ENCODE results near the gene ZEB2. TPM values are rescaled to one million over a fixed set of nuclear protein-coding genes. Genes with fewer than 3 reads are reported as not detected.

ZEB2 gene
- total RNA-seq, 1 donor from 2014 or later: 106 TPM

GRCh38 chr2:144396318-144396717, 123.6 kb downstream of the ZEB2 start:
- Mint-ChIP-seq H3K4me3 (no peak overlapping the region), H3K27me3 (ENCODE audit: insufficient read depth, low read depth) (no peaks in the 10 kb centered on the region), H3K36me3 (peaks cover 61% of the 10 kb centered on the region), H3K27ac (no peak overlapping the region), H3K9me3 (no peaks in the 10 kb centered on the region), H3K4me1 (no peaks in the 10 kb centered on the region)
- H3K4me2 ChIP-seq: no peak overlapping the region
- no peak overlapping the region for H3K27ac ChIP-seq
- H4K20me1 ChIP-seq (ENCODE audit: low read depth): no peaks in the 10 kb centered on the region
- peaks cover 53% of the 10 kb centered on the region for H3K36me3 ChIP-seq
- TF ChIP-seq CTCF (IDR thresholded peaks at IDR 0.05): no peak
- TF ChIP-seq EZH2phosphoT487 (IDR thresholded peaks at IDR 0.05): no peak
- no peak for TF ChIP-seq EZH2 (IDR thresholded peaks at IDR 0.05)
- H3K79me2 ChIP-seq (ENCODE audit: low read depth): no peaks in the 10 kb centered on the region
- no peaks in the 10 kb centered on the region for H3K9me3 ChIP-seq (ENCODE audit: low read depth)
- no peak overlapping the region for H3K9ac ChIP-seq
- H3K4me1 ChIP-seq: no peaks in the 10 kb centered on the region
- peaks cover 15% of the 10 kb centered on the region for H3F3A ChIP-seq (ENCODE audit: low read depth)
- no peak for DNase-seq (ENCODE audit: low spot score)
- no peak overlapping the region for H3K4me3 ChIP-seq
- H3K27me3 ChIP-seq: no peaks in the 10 kb centered on the region
- no peak overlapping the region for H2AFZ ChIP-seq (replicated peaks)

GRCh38 chr2:144390424-144391020, 129.4 kb downstream of the ZEB2 start:
- H3K27me3 Mint-ChIP-seq (ENCODE audit: insufficient read depth, low read depth): no peaks in the 10 kb centered on the region
- no peaks in the 10 kb centered on the region for H3K27me3 ChIP-seq
- no peaks in the 10 kb centered on the region for H3K79me2 ChIP-seq (ENCODE audit: low read depth)
- no peaks in the 10 kb centered on the region for H3K4me1 ChIP-seq
- H3K27ac Mint-ChIP-seq: no peak overlapping the region
- H3K4me3 ChIP-seq: no peak overlapping the region
- H3K9ac ChIP-seq: no peak overlapping the region
- DNase-seq (ENCODE audit: low spot score): no peak
- H2AFZ ChIP-seq (replicated peaks): no peak overlapping the region
- no peak overlapping the region for H3K27ac ChIP-seq
- H3F3A ChIP-seq (ENCODE audit: low read depth): peaks cover 31% of the 10 kb centered on the region
- no peaks in the 10 kb centered on the region for H3K4me1 Mint-ChIP-seq
- TF ChIP-seq EZH2phosphoT487 (IDR thresholded peaks at IDR 0.05) (no peak), EZH2 (IDR thresholded peaks at IDR 0.05) (no peak), CTCF (IDR thresholded peaks at IDR 0.05) (no peak)
- H3K36me3 ChIP-seq: peaks cover 37% of the 10 kb centered on the region
- H3K9me3 Mint-ChIP-seq: no peaks in the 10 kb centered on the region
- H3K4me2 ChIP-seq: no peak overlapping the region
- no peak overlapping the region for H3K4me3 Mint-ChIP-seq
- peaks cover 27% of the 10 kb centered on the region for H3K36me3 Mint-ChIP-seq
- no peaks in the 10 kb centered on the region for H4K20me1 ChIP-seq (ENCODE audit: low read depth)
- H3K9me3 ChIP-seq (ENCODE audit: low read depth): no peaks in the 10 kb centered on the region

- H3K4me3 Mint-ChIP-seq: no peak overlapping the region
- Histone ChIP-seq H3K79me2 (ENCODE audit: low read depth) (no peaks in the 10 kb centered on the region), H2AFZ (replicated peaks) (no peak overlapping the region), H4K20me1 (ENCODE audit: low read depth) (no peaks in the 10 kb centered on the region), H3K4me1 (no peaks in the 10 kb centered on the region), H3K9me3 (ENCODE audit: low read depth) (no peaks in the 10 kb centered on the region), H3K36me3 (peaks cover 34% of the 10 kb centered on the region), H3K4me2 (no peak overlapping the region), H3K4me3 (no peak overlapping the region), H3K27ac (peak overlapping the region; percentile 6), H3K27me3 (no peaks in the 10 kb centered on the region), H3K9ac (no peak overlapping the region), H3F3A (ENCODE audit: low read depth) (peaks cover 27% of the 10 kb centered on the region)
- peaks cover 22% of the 10 kb centered on the region for H3K36me3 Mint-ChIP-seq
- no peaks in the 10 kb centered on the region for H3K27me3 Mint-ChIP-seq (ENCODE audit: insufficient read depth, low read depth)
- no peak overlapping the region for H3K27ac Mint-ChIP-seq
- H3K4me1 Mint-ChIP-seq: no peaks in the 10 kb centered on the region
- no peak for DNase-seq (ENCODE audit: low spot score)
- TF ChIP-seq EZH2 (IDR thresholded peaks at IDR 0.05): no peak
- TF ChIP-seq EZH2phosphoT487 (IDR thresholded peaks at IDR 0.05): no peak
- no peak for TF ChIP-seq CTCF (IDR thresholded peaks at IDR 0.05)
- H3K9me3 Mint-ChIP-seq: no peaks in the 10 kb centered on the region
Observed at GRCh38 chr2:144389930-144390311, 130.0 kb downstream of the ZEB2 start.
